ENCODE data around the gene TPRX1.
"Not testable (repeated sequence)": the region's sequence is repeated elsewhere in the genome, so short reads cannot be mapped to it uniquely, and the experiment has no call there.

Gene TPRX1

GRCh38 chr19:47766359-47766620, 38.1 kb downstream of the TPRX1 start:
- DNase-seq: no peak

DNA sequence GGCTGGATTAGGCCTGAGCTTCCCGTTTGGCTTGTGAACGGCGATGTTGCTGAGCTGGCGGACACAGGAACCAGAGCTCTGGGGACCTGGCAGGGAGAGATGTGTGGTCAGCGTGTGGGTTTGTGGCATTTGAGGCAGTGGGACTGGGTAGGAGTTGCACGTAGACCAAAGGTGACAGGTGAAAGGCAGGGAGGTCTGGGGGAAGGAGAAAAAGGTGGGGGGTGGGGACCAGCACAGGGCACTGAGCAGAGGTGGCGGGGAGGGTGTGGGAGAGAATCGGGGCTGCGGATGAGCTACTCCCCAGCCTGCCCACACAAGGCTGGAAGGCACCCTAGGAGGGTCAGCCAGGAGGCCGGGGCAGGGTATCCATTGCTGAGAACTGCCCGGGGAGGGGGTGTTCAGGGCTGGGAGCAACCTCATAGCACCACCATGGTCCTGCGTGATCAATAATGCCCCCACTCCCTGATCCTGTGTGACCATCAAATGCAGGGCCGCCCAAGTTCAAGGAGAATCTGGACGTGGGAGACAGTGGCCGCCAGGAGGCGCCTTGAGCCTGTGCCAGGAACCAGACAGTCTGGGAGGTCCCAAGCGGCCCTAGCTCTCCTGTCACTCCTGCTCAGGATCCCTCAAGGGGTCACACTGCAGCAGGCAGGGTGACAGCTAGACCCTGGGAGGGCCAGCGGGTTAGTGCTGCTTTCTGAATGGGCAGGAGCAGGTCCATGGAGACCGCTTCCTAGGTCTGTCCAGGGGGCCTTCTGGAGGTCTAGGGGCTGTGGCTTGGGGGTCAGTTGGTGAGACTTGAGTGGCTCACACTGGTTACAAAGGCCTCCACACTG, 38.6 kb downstream of the TPRX1 start:
- peak in 4 of 6 experiments; percentile 14 to 21 (median 20) for DNase-seq

DNA sequence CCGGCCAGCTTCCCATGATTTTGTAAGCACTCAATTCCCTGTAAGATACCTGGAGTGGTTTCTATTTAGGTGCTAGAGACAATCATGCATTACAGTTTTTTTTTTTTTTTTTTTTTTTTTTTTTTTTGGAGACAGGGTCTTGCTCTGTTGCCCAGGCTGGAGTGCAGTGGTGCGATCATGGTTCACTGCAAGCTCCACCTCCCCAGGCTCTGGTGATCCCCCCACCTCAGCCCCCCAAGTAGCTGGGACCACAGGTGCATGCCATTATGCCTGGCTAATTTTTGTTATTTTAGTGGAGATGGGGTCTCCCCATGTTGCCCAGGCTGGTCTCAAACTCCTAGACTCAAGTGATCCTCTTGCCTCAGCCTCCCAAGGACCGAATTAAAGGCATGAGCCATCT, 39.6 kb downstream of the TPRX1 start:
- DNase-seq: not testable (repeated sequence)

GRCh38 chr19:47762615-47763308, 41.6 kb downstream of the TPRX1 start:
- DNase-seq: no peak

DNA sequence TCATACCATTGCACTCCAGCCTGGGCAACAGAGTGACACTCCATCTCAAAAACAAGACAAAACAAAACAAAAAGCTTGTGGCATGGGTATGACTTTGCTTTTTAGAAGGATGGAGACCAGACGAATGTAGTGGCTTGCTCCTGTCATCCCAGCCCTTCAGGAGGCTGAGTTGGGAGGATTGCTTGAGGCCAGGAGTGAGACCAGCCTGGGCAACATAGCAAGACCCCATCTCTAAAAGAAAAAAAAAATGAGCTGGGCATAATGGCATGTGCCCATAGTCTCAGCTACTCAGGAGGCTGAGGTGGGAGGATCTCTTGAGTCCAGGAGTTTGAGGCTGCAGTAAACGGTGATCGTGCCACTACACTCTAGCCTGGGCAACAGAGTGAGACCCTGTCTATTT, 42.2 kb downstream of the TPRX1 start:
- no peak for DNase-seq

DNA sequence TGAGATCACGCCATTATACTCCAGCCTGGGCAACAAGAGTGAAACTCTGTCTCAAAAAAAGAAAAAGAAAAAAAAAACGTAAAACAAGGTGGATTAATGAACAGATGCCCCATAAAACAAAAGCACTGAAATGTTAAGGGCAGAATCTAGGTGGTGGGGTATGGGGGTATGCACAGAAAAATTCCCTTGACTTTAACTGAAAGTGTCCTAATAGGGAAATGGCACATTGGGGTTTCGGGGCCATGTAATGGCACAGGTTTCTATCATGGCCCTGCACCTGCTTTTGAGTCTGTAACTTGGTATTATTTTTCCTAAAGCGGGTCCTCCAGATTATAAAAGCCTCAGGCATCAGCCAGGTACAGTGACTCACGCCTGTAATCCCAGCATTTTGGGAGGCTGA, 42.8 kb downstream of the TPRX1 start:
- DNase-seq: no peak

GRCh38 chr19:47760632-47760999, 43.7 kb downstream of the TPRX1 start:
- DNase-seq: no peak

GRCh38 chr19:47758443-47758804, 45.9 kb downstream of the TPRX1 start:
- DNase-seq: no peak

- no peak for DNase-seq
Measured at GRCh38 chr19:47757617-47758442, 46.5 kb downstream of the TPRX1 start.

- no peak for DNase-seq
Measured at GRCh38 chr19:47756953-47757608, 47.3 kb downstream of the TPRX1 start.

DNA sequence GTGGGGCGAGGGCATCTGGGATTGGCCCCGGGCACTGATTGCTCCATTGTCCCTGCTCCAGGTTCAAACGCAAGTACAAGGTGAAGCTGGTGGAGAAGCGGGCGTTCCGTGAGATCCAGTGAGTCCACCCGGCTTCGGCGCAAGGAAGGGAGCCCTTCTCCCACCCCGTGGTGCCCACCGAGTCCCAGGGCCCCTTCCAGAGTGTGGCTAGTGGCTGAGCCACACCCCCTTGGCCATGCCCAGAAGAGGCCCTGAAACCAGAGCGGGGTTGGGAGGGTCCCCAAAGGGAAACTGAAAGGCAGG, 47.8 kb downstream of the TPRX1 start:
- no peak for DNase-seq

DNA sequence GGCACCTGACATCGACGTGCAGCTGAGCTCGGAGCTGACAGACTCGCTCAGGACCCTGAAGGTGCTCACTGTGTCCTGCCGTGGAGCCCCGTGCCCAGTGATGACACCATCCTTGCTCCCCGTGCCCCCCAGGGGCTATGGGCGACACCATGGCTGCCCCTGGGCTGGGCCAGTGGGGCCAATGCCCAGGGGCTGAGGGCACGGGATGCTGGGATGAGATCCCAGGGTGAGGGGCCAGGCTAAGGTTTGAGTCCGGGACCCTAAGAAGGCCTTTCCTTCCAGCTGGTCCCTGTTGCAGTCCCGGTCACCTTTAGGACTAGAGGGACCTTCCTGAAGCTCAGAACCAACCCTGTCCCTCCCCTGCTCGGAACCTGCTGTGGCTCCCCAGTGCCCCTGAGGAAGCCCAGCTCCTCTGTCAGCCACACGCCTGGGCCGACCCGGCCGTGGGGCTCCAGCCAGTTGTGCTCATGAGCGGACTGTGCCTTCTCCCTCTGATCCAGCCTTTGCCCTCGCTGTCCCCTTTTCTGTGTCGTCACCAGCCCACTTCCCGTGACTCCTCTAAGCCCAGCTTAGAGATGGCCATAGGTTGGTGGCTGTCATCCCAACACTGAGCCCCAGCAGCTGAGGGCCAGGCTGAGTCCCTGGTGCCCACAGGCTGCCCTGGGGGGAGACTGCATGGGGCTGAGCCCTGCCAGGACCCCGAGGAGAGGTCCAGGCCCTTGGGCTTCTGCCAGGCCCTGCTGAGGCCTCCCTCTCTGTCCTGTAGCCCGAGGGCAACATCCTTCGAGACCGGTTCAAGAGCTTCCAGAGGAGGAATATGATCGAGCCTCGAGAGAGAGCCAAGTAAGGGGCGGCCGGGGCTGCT, 48.4 kb downstream of the TPRX1 start:
- DNase-seq: no peak

GRCh38 chr19:47755065-47755761, 49.1 kb downstream of the TPRX1 start:
- DNase-seq: no peak

- no peak for DNase-seq
Measured at GRCh38 chr19:47754206-47755064, 49.9 kb downstream of the TPRX1 start.

- peak in 2 of 6 experiments; percentile 11 to 26 for DNase-seq
Measured at GRCh38 chr19:47752440-47753211, 51.7 kb downstream of the TPRX1 start.
